H1 (cell line): ENCODE results near the gene MDFIC. TPM values are rescaled to one million over a fixed set of nuclear protein-coding genes. Genes with fewer than 3 reads are reported as not detected.

ENCODE experiments used
- ATF2 ChIP-seq: IDR thresholded peaks from 2 replicates; pipeline ENCODE4 v1.6.1; 2012; ENCODE audit warnings: low read length, inconsistent platforms
- EGR1 ChIP-seq: IDR thresholded peaks from 2 replicates; pipeline ENCODE4 v1.6.1; 2011; ENCODE audit warnings: low read depth, low read length, borderline replicate concordance
- polyA plus RNA-seq, 7 experiments: library from polyadenylated mRNA; depleted of rRNA in 3 of 7; stranded (reverse) in 5 of 7; unstranded in 2 of 7; fragments of >200 nt in 5 of 7; fragments of 200-250 nt in 2 of 7; gene quantifications; 1 replicate in 5 of 7; 2 replicates in 1 of 7; 4 replicates in 1 of 7; pipeline versions ENCODE4 v1.2.1 to v1.2.3, GENCODE V29; 2011 to 2013; ENCODE audit warnings: missing spikeins in 2 of 7, mixed read lengths in 2 of 7
- total RNA-seq: library from RNA; stranded (reverse); fragmentation: NEBNext Ultra II Directional; extraction: Animal tissue kit (Norgen Biotek cat#: 25700); gene quantifications from 2 replicates; pipeline ENCODE4 v1.2.1, GENCODE V29; 2021

Gene MDFIC
- total and polyA plus RNA-seq, 2 of the 8 experiments (the other 6 are each of a cell fraction or from before 2014, with no cell fraction given) = 2.3 to 11.4 TPM

GRCh38 chr7:114970308-114970707 is 48.4 kb downstream of the MDFIC start (continued):
- TF ChIP-seq ATF2 (no peak), EGR1 (no peak)
